ENCODE data around the gene FTH1. TPM values are rescaled to one million over a fixed set of nuclear protein-coding genes. Genes with fewer than 3 reads are reported as not detected.
"Not testable (repeated sequence)": the region's sequence is repeated elsewhere in the genome, so short reads cannot be mapped to it uniquely, and the experiment has no call there.

The FTH1 gene
- 2,056 TPM for polyA plus RNA-seq (ENCODE audit: insufficient read length)
- long read RNA-seq, donor 1, transcript FTH1-211 (3 exons, 788 nt) = minor isoform, 34 of 1,915 reads
- long read RNA-seq, donor 1, transcript FTH1-208 (4 exons, 912 nt) = minor isoform, 13 of 1,915 reads
- long read RNA-seq, donor 1, transcript FTH1-201 (4 exons, 1,229 nt) = major isoform, 1,699 of 1,915 reads
- long read RNA-seq, donor 1, partial matches to known transcripts = 154 of 1,915 reads
- long read RNA-seq, donor 1, other reads (novel, unspliced or antisense) = 12 of 1,915 reads
- long read RNA-seq, donor 2, transcript FTH1-211 (3 exons, 788 nt) = minor isoform, 12 of 1,283 reads
- long read RNA-seq, donor 2, transcript FTH1-208 (4 exons, 912 nt) = minor isoform, 8 of 1,283 reads
- long read RNA-seq, donor 2, transcript FTH1-212 (5 exons, 825 nt) = minor isoform, 7 of 1,283 reads
- long read RNA-seq, donor 2, transcript FTH1-201 (4 exons, 1,229 nt) = major isoform, 1,163 of 1,283 reads
- long read RNA-seq, donor 2, partial matches to known transcripts = 73 of 1,283 reads
- long read RNA-seq, donor 2, other reads (novel, unspliced or antisense) = 18 of 1,283 reads
- long read RNA-seq, donor 3, transcript FTH1-208 (4 exons, 912 nt) = minor isoform, 5 of 1,127 reads
- long read RNA-seq, donor 3, transcript FTH1-201 (4 exons, 1,229 nt) = major isoform, 989 of 1,127 reads
- long read RNA-seq, donor 3, transcript FTH1-211 (3 exons, 788 nt) = minor isoform, 12 of 1,127 reads
- long read RNA-seq, donor 3, partial matches to known transcripts = 102 of 1,127 reads
- long read RNA-seq, donor 3, other reads (novel, unspliced or antisense) = 15 of 1,127 reads
- long read RNA-seq, donor 4, transcript FTH1-201 (4 exons, 1,229 nt) = major isoform, 104 of 167 reads
- long read RNA-seq, donor 4, transcript FTH1-211 (3 exons, 788 nt) = minor isoform, 10 of 167 reads
- long read RNA-seq, donor 4, partial matches to known transcripts = 52 of 167 reads
- long read RNA-seq, donor 4, other reads (novel, unspliced or antisense) = 0 of 167 reads
- long read RNA-seq, donor 5, transcript FTH1-201 (4 exons, 1,229 nt) = major isoform, 1,708 of 1,961 reads
- long read RNA-seq, donor 5, transcript FTH1-211 (3 exons, 788 nt) = minor isoform, 18 of 1,961 reads
- long read RNA-seq, donor 5, transcript FTH1-208 (4 exons, 912 nt) = minor isoform, 9 of 1,961 reads
- long read RNA-seq, donor 5, partial matches to known transcripts = 166 of 1,961 reads
- long read RNA-seq, donor 5, other reads (novel, unspliced or antisense) = 55 of 1,961 reads
- long read RNA-seq, donor 6, transcript FTH1-201 (4 exons, 1,229 nt) = major isoform, 1,487 of 1,714 reads
- long read RNA-seq, donor 6, transcript FTH1-208 (4 exons, 912 nt) = minor isoform, 11 of 1,714 reads
- long read RNA-seq, donor 6, transcript FTH1-211 (3 exons, 788 nt) = minor isoform, 47 of 1,714 reads
- long read RNA-seq, donor 6, partial matches to known transcripts = 142 of 1,714 reads
- long read RNA-seq, donor 6, other reads (novel, unspliced or antisense) = 19 of 1,714 reads
- long read RNA-seq, donor 7, transcript FTH1-211 (3 exons, 788 nt) = minor isoform, 19 of 1,450 reads
- long read RNA-seq, donor 7, transcript FTH1-208 (4 exons, 912 nt) = minor isoform, 10 of 1,450 reads
- long read RNA-seq, donor 7, transcript FTH1-201 (4 exons, 1,229 nt) = major isoform, 1,258 of 1,450 reads
- long read RNA-seq, donor 7, partial matches to known transcripts = 121 of 1,450 reads
- long read RNA-seq, donor 7, other reads (novel, unspliced or antisense) = 33 of 1,450 reads
- long read RNA-seq, donor 8, transcript FTH1-211 (3 exons, 788 nt) = minor isoform, 7 of 646 reads
- long read RNA-seq, donor 8, transcript FTH1-201 (4 exons, 1,229 nt) = major isoform, 600 of 646 reads
- long read RNA-seq, donor 8, partial matches to known transcripts = 30 of 646 reads
- long read RNA-seq, donor 8, other reads (novel, unspliced or antisense) = 5 of 646 reads

- DNase-seq = peak; percentile 92
Measured at GRCh38 chr11:61967116-61967923, at the start of gene FTH1. TSS of gene FTH1 (minus strand) at chr11:61967634. CDS start at chr11:61967425, 209 bp downstream.

DNA sequence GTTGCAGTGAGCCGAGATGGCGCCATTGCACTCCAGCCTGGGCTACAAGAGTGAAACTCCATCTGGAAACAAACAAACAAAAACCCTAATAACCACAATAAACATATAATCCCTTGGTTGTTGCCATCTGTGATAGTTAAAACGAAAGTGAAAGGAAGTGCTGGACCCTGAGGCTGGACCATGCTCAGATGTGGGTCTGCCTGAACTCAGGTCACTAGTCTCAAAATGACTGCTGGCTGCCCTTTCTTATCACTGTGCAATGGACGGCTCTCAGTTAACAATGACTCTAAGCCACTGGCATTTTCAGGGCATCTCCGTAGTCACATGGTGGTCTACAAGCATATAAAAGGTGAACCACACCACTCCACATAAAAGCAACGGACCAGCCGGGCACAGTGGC lies 48.2 kb upstream of the FTH1 start:
- no peak for DNase-seq

GRCh38 chr11:62013537-62014476 lies 46.4 kb upstream of the FTH1 start:
- no peak for DNase-seq

DNA sequence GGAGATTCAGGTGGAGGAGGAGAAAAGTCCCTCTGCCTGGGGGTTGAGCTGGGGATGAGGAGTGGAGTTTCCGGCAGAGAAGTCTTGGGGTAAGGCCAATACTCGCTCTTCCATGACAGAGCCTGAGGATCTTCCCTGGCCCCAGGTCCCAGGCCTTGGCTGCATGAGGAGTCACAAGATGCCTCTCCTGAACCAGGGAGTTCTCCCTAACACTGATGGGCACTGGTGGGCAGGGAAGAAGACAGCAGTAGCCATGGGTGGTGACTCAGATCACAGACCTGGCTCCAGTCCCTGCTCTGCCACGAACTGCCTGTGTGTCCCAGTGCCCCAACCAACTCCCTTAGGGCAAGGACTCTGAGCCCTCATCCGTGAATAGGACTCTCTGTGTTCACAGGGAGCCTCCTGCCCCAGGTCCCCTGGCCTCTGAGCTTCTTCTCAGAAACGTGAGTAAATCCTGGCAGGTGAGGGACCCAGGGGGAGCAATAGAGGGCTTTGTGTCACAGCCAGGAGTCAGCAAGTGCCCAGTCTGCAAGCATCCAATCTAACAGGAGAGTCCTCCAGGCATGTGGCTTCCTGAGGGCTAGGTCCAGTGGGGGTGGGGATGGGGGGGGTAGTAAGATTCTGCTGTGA lies 45.5 kb upstream of the FTH1 start:
- no peak for DNase-seq

DNA sequence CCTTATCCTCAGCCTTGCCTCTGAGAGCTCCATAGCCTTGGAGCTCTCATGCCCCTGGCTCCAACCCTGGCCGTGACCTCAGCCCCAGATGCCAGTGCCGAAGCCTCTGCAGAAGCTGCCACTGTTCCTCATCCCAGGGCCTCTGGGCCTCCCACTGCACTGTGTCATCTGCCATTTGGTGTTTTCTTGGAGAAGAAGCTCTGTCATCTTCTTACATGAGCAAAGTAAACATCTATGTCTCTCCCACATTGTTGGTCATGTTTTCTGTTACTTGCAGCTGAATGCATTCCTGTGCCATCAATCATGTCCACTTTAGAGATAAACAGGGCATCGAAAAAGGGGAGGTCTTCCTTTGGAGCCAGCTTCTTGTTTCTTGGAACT lies 45.0 kb upstream of the FTH1 start:
- DNase-seq = no peak

- no peak for DNase-seq
Measured at GRCh38 chr11:62011881-62012280, 44.4 kb upstream of the FTH1 start.

DNA sequence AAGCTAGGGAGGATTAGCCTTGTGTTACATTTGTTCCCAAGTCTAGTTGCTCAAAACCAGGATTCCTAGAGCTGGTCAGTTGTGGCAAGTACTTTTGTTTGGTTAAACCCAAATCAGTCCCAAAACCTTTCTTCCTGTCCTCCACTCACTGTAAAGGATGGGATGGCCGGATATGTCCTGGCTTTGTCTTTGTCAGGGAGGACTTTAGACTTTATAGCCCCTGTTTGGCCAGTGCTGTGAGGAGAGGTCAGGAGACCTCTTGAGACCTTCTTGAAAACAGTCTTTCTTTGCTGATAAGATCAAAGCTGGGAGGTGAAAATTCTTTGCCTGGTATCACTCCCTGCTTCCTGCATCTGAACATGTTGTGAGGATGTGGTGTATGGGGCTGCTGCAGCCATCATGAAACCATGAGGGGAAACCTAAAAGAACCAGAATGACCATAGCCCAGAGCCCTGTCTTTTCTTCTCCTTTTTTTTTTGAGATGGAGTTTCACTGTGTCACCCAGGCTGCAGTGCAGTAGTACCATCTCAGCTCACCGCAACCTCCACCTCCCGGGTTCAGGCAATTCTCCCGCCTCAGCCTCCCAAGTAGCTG lies 43.6 kb upstream of the FTH1 start:
- DNase-seq = no peak

DNA sequence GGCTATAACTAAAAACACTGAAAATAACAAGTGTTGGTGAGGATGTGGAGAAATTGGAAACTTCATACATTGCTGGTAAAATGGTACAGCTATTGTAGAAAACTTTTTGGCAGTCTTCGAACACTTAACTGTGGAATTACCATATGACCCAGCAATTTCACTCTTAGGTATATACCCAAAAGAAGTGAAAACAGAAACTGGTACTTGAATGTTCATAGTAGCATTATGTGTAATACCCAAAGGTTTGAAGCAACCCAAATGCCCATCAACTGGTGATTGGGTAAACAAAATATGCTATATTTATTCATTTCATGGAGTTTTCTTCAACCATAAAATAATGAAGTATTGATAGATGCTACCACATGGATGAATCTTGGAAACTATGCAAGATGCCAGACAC lies 40.8 kb upstream of the FTH1 start:
- DNase-seq = no peak

DNA sequence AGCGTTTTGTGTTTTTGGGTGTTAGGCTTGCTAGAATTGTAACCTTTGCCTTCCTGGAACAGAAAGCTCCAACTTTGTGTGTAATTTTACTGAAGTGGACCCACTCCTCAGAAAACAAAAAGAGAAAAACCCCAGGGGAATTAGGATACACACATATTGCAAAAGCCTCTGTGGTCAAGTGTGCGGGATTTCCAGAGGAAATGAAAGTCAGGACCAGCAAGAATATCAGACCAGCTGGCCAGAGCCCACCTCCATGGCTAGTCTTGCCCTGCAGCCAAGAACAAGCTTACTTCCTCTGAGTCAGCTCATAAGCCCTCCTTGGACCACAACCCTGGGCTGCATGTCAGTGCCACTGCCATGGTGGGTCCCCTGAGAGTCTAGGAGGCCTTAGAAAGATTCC lies 37.0 kb upstream of the FTH1 start:
- DNase-seq = no peak

- DNase-seq = not testable (repeated sequence)
Measured at GRCh38 chr11:62002283-62002682, 34.8 kb upstream of the FTH1 start.

DNA sequence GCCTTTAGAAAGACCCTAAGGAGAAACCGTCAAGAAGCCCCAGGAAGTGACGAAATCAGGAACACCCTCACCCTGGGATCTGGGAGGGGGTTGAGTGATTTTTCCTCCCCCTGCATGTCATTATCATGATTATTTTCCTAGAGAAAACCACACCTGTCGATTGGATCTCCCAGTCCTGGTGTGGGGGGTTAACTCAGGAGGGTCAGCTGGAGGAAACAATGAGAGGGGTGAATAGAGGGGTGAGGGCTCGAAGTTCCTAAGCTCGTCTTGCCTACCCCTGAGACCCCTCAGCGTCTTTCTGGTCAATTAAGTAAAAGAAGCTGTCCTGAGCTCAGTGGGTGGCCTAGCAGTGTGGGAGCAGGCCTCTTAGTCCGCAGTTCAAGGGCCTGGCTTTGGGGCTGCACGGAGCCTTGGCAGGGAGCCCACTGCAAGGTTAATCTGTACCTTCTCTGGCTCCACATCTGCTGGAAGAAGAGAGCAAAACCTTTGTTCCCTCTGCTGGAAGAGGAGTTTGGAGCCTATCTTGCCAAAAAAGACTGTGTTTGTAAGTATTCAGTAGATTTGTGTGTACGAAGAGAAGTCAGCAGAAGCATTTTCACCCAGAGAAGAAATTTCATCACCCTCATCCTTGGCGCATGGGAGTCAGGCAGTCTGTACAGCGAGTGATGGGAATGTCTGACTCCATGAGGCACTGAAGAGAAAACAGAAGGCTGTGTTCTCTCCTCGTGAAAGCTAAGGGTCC lies 34.2 kb upstream of the FTH1 start:
- DNase-seq = peak; percentile 22

DNA sequence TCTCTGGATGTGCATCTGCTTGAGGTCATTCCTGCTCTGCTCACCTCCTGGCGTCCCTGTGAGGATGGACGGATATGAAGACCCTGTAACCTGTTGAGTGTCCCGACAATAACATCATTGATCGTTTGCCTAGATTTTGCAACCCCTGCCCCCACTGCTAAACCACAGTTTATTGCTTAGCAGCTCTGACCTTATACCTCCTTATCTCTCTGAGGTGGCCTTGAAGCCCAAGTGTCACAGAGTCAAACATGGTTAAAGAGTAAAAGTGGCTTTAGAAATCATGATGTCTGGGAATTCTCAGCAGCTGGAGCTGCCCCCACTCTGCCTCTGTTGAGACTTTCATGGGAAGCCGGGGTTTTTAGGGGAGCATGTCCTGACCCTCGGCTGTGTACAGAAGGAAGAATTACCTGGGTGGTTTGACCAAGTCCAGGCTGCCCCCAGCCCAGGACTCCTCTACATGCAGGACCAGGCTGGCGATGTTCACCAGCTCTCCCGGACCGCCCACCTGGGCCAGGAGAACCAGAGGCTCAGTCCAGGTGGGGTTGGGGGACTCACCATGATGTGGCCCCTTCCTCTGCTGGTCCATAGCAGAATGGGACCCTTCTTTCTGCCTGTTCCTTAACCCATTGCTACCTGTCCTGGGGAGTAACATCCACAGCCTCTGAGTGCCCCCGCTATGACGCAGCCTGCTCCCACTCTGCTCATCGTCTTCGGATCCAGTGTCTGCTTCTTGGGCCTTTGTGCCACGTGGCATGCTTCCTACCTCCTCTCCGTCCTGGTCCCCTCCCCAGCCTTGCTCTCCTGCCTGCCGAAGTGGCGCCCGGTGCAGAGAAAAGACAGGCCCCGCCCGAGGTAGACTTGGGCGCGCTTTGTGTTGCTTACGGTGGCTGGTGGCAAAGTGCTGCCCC lies 33.4 kb upstream of the FTH1 start:
- DNase-seq = no peak

DNA sequence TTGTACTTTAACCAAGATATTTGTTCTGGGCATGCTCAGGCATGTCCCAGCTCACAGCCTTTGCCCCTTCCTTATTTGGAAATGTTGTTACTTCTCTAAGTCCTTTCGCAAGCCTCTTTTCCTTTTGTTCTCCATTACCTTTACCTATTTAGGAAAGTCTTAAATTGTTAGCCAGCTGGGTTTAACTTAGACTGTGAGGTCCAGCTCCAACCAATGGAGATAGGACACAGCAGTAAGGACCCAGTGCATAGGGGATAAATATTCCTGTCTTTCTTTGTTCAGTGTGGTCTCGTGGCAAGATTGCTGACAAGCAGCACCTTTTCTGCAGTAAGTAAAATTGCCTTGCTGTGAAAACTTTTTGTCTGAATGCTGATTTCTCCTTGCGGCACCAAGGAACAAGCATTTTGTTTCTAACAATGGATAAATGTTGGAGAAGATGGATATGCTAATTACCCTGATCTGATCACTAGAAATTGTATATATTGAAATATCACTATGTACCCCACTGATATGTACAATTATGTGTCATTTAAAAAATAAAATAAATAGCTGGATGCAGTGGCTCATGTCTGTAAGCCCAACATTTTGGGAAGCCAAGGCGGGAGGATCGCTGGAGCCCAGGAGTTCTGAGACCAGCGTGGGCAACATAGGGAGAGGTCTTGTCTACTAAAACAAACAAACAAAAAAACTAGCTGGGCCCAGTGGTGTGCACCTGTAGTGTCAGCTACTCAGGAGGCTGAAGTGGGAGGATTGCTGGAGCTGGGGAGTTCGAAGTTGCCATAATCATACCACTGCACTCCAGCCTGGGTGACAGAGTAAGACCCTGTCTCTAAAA lies 31.9 kb upstream of the FTH1 start:
- DNase-seq = no peak

GRCh38 chr11:61996933-61997332 lies 29.5 kb upstream of the FTH1 start:
- no peak for DNase-seq

DNA sequence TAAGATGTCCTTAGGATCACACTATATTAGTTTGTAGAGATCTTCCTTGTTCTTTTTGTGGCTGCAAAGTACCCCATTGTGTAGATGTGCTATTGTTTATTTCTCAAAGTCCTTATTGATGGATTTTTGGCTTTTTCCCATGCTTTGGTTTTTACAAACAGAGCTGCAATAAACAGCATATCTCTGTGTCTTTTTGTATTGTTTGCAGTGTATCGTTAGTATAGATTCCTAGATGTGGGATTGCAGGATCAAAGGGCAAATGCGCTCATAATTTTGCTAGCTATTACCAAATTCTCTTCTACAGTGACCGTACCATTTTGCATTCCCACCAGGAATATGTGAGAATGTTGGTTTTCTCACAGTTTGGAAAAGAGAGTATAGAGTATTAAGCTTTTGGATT lies 27.5 kb upstream of the FTH1 start:
- no peak for DNase-seq
